Measurements from ENCODE around the gene HOXA6. TPM values are rescaled to one million over a fixed set of nuclear protein-coding genes. Genes with fewer than 3 reads are reported as not detected.
A peak's percentile ranks its signal among the peaks of the same experiment; 100 is the strongest.

HOXA6 gene
- polyA plus RNA-seq, 3 donors: not detected

DNA sequence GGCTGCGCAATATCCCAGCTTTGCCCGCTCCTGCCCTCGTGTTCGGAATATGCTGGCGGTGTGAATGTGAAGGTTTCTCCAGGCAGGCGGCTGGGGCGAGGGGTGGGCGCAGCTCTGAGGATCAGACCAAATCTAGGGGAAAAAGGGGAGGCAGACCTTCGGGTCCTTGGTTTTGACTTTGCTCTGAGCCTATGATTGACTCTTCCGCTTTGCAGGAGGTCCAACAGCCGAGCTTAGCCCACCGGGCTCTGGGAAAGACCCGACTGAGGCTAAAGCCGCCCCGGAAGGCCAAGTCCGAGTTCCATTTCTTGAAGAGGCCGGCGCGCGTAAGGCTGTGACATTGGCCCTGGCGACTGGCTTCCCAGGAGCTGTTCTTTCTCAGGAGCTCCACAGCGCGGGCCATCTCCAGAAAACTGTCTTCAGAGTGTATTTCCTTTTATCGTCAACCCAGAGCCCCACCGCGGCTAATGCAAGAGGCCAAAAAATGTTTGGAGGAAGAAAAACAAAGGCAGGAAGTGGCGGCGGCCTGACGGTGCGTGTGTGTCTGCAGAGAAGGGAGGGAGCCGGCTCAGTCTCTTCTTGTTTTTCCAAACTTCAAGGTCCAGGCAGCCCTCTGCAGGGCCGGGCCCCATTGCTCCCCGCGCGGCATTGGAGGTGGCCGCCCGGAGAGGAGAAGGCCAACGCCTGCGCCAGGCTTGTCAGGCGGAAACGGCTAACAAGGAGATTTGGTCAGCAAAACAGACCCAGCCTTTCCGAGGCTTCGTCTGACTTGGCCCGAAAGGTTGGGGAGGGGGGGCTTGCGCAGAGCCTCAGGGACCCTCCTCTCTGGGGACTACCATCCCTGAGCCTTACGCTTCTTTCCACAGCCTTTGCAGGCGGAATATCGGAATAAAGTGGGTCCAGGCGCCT is 41.1 kb upstream of the HOXA6 start:
- intact Hi-C loops (cut with micrococcal nuclease): loop anchor here (5.0 kb wide), 1 partner anchor 36 kb away; the partner anchor contains the start of gene HOXA3 (in 2 of the 2)
- Histone ChIP-seq H3K4me1 (ENCODE audit: control insufficient read depth in 1 of 2, insufficient read depth in 2 of 2, low read length in 2 of 2) (peaks cover 63 to 65% of the 10 kb centered on the region in 2 donors), H3K9me3 (replicated peaks in 1 of 2; ENCODE audit: control insufficient read depth in 1 of 2, insufficient read depth in 1 of 2, low read length in 2 of 2) (peaks cover 17 to 67% of the 10 kb centered on the region in 2 donors), H4K20me1 (ENCODE audit: insufficient read depth, low read length) (no peaks in the 10 kb centered on the region), H3K27ac (ENCODE audit: low read depth in 1 of 2, low read length in 2 of 2) (no peak overlapping the region), H2AFZ (ENCODE audit: insufficient read depth, low read depth, low read length, poor library complexity, severe bottlenecking) (peak overlapping the region; percentile 46), H3K9ac (ENCODE audit: insufficient read depth, low read length, poor library complexity, severe bottlenecking) (no peak overlapping the region), H3K4me2 (replicated peaks; ENCODE audit: extremely low read depth, low read length, poor library complexity, severe bottlenecking) (peak overlapping the region; percentile 68), H3K36me3 (replicated peaks in 1 of 2; ENCODE audit: control insufficient read depth in 1 of 2, insufficient read depth in 2 of 2, low read length in 2 of 2) (no peaks in the 10 kb centered on the region), H3K4me3 (replicated peaks in 1 of 3; ENCODE audit: low read depth in 2 of 3, low read length in 3 of 3) (peak overlapping the region in 2 of 3 experiments; percentile 42 to 67), H3K79me2 (ENCODE audit: insufficient read depth, low read length) (no peaks in the 10 kb centered on the region), H3K27me3 (ENCODE audit: control insufficient read depth in 2 of 2, insufficient read depth in 2 of 2, low read length in 2 of 2) (peaks cover 94 to 96% of the 10 kb centered on the region in 2 donors)
- H3K27ac Mint-ChIP-seq: no peak overlapping the region
- peaks cover 75% of the 10 kb centered on the region for H3K4me1 Mint-ChIP-seq
- WGBS (ENCODE audit: insufficient coverage): 4% methylated on average over 42 of the region's 49 CpGs
- TF ChIP-seq, protein P1, sequence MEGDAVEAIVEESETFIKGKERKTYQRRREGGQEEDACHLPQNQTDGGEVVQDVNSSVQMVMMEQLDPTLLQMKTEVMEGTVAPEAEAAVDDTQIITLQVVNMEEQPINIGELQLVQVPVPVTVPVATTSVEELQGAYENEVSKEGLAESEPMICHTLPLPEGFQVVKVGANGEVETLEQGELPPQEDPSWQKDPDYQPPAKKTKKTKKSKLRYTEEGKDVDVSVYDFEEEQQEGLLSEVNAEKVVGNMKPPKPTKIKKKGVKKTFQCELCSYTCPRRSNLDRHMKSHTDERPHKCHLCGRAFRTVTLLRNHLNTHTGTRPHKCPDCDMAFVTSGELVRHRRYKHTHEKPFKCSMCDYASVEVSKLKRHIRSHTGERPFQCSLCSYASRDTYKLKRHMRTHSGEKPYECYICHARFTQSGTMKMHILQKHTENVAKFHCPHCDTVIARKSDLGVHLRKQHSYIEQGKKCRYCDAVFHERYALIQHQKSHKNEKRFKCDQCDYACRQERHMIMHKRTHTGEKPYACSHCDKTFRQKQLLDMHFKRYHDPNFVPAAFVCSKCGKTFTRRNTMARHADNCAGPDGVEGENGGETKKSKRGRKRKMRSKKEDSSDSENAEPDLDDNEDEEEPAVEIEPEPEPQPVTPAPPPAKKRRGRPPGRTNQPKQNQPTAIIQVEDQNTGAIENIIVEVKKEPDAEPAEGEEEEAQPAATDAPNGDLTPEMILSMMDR (IDR thresholded peaks at IDR 0.05): no peak
- peaks cover 18 to 34% of the 10 kb centered on the region in 2 donors for H3K36me3 Mint-ChIP-seq
- H3K9me3 Mint-ChIP-seq: peaks cover 3 to 64% (median 44%) of the 10 kb centered on the region in 7 donors
- peak in 2 of 3 donors; percentile 42 to 45 for DNase-seq
- peaks cover 96 to 99% (median 98%) of the 10 kb centered on the region in 3 donors for H3K27me3 Mint-ChIP-seq (ENCODE audit: low read depth in 3 of 3)
- peak overlapping the region; percentile 83 to 92 for H3K4me3 Mint-ChIP-seq

- Mint-ChIP-seq H3K4me3 (peak overlapping the region; percentile 83 to 92), H3K4me1 (peaks cover 72% of the 10 kb centered on the region), H3K9me3 (peaks cover 3 to 62% (median 42%) of the 10 kb centered on the region in 7 donors), H3K27ac (peak overlapping the region in 1 of 7 donors; percentile 57), H3K27me3 (ENCODE audit: low read depth in 3 of 3) (peaks cover 97 to 99% (median 98%) of the 10 kb centered on the region in 3 donors), H3K36me3 (peaks cover 18 to 33% of the 10 kb centered on the region in 2 donors)
- H2AFZ ChIP-seq (ENCODE audit: insufficient read depth, low read depth, low read length, poor library complexity, severe bottlenecking): peak overlapping the region; percentile 32
- H3K79me2 ChIP-seq (ENCODE audit: insufficient read depth, low read length): no peaks in the 10 kb centered on the region
- H3K4me2 ChIP-seq (replicated peaks; ENCODE audit: extremely low read depth, low read length, poor library complexity, severe bottlenecking): peak overlapping the region; percentile 68
- no peak overlapping the region for H3K27ac ChIP-seq (ENCODE audit: low read depth in 1 of 2, low read length in 2 of 2)
- H3K4me3 ChIP-seq (replicated peaks in 1 of 3; ENCODE audit: low read depth in 2 of 3, low read length in 3 of 3): peak overlapping the region in 2 of 3 experiments; percentile 42 to 67
- TF ChIP-seq, protein P1 (IDR thresholded peaks at IDR 0.05): no peak
- H3K9ac ChIP-seq (ENCODE audit: insufficient read depth, low read length, poor library complexity, severe bottlenecking): no peak overlapping the region
- no peaks in the 10 kb centered on the region for H3K36me3 ChIP-seq (replicated peaks in 1 of 2; ENCODE audit: control insufficient read depth in 1 of 2, insufficient read depth in 2 of 2, low read length in 2 of 2)
- peaks cover 93 to 96% of the 10 kb centered on the region in 2 donors for H3K27me3 ChIP-seq (ENCODE audit: control insufficient read depth in 2 of 2, insufficient read depth in 2 of 2, low read length in 2 of 2)
- no peaks in the 10 kb centered on the region for H4K20me1 ChIP-seq (ENCODE audit: insufficient read depth, low read length)
- 5% methylated on average over 40 of the region's 46 CpGs for WGBS (ENCODE audit: insufficient coverage)
- intact Hi-C loops (cut with micrococcal nuclease): loop anchor here (5.0 kb wide), 1 partner anchor 35 kb away; the partner anchor contains the start of gene HOXA3 (in 2 of the 2)
- no peak for DNase-seq
- peaks cover 57 to 61% of the 10 kb centered on the region in 2 donors for H3K4me1 ChIP-seq (ENCODE audit: control insufficient read depth in 1 of 2, insufficient read depth in 2 of 2, low read length in 2 of 2)
- H3K9me3 ChIP-seq (replicated peaks in 1 of 2; ENCODE audit: control insufficient read depth in 1 of 2, insufficient read depth in 1 of 2, low read length in 2 of 2): peaks cover 13 to 69% of the 10 kb centered on the region in 2 donors
Measured at GRCh38 chr7:27187475-27188385, 40.2 kb upstream of the HOXA6 start.

Data from CD14-positive monocyte (primary cell).